Panc1 (cell line): ENCODE data around the gene PTPRCAP.

Source experiments
- POLR2AphosphoS5 ChIP-seq: IDR thresholded peaks from 2 replicates; pipeline ENCODE4 v1.6.1; 2012; ENCODE audit warnings: mild to moderate bottlenecking, low read depth, low read length, moderate library complexity
- TCF7L2 ChIP-seq: IDR thresholded peaks from 2 replicates; pipeline ENCODE4 v1.6.1; 2011; ENCODE audit warnings: mild to moderate bottlenecking, low read depth, low read length, inconsistent platforms
- TF ChIP-seq, protein P1 (sequence below): fragments of 450-650 bp; IDR thresholded peaks from 2 replicates; pipeline ENCODE4 v1.5.1; 2017; ENCODE audit warnings: mild to moderate bottlenecking

DNA sequence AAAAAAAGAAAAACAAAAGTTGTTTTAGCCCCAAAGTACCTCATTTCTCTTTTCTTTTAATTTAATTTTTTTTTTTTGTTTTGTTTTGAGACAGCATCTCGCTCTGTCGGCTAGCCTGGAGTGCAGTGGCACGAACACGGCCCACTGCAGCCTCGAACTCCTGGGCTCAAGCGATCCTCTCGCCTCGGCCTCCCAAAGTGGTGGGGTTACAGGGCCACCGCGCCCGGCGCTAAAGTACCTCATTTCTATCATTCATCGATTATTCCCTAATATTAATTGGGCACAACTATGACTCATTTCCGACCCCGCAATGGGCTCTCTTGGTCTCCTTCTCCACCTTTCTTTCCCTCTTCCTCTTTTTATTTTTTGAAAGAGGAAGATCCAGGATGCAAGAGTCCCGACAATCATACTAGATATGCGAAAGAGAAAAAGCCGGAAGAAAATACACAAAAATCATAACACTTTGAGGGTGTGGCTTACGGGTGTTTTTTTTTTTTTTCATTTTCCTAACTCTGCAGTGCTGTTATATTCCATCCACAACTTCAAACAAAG, 44.9 kb upstream of the PTPRCAP start:
- no peak for TF ChIP-seq POLR2AphosphoS5
- TF ChIP-seq TCF7L2 = no peak
- TF ChIP-seq, protein P1, sequence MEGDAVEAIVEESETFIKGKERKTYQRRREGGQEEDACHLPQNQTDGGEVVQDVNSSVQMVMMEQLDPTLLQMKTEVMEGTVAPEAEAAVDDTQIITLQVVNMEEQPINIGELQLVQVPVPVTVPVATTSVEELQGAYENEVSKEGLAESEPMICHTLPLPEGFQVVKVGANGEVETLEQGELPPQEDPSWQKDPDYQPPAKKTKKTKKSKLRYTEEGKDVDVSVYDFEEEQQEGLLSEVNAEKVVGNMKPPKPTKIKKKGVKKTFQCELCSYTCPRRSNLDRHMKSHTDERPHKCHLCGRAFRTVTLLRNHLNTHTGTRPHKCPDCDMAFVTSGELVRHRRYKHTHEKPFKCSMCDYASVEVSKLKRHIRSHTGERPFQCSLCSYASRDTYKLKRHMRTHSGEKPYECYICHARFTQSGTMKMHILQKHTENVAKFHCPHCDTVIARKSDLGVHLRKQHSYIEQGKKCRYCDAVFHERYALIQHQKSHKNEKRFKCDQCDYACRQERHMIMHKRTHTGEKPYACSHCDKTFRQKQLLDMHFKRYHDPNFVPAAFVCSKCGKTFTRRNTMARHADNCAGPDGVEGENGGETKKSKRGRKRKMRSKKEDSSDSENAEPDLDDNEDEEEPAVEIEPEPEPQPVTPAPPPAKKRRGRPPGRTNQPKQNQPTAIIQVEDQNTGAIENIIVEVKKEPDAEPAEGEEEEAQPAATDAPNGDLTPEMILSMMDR = no peak
